ENCODE data around the gene B3GALT6.

DNA sequence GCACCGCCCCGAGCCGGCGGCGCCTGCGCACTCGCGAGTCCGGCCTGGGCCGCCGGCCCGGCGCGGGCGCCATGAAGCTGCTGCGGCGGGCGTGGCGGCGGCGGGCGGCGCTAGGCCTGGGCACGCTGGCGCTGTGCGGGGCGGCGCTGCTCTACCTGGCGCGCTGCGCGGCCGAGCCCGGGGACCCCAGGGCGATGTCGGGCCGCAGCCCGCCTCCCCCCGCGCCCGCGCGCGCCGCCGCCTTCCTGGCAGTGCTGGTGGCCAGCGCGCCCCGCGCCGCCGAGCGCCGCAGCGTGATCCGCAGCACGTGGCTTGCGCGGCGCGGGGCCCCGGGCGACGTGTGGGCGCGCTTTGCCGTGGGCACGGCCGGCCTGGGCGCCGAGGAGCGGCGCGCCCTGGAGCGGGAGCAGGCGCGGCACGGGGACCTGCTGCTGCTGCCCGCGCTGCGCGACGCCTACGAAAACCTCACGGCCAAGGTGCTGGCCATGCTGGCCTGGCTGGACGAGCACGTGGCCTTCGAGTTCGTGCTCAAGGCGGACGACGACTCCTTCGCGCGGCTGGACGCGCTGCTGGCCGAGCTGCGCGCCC is at the start of gene B3GALT6:
- TF ChIP-seq, protein P1, sequence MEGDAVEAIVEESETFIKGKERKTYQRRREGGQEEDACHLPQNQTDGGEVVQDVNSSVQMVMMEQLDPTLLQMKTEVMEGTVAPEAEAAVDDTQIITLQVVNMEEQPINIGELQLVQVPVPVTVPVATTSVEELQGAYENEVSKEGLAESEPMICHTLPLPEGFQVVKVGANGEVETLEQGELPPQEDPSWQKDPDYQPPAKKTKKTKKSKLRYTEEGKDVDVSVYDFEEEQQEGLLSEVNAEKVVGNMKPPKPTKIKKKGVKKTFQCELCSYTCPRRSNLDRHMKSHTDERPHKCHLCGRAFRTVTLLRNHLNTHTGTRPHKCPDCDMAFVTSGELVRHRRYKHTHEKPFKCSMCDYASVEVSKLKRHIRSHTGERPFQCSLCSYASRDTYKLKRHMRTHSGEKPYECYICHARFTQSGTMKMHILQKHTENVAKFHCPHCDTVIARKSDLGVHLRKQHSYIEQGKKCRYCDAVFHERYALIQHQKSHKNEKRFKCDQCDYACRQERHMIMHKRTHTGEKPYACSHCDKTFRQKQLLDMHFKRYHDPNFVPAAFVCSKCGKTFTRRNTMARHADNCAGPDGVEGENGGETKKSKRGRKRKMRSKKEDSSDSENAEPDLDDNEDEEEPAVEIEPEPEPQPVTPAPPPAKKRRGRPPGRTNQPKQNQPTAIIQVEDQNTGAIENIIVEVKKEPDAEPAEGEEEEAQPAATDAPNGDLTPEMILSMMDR (IDR thresholded peaks at IDR 0.05 in 8 of 11, conservative IDR thresholded peaks at IDR 0.05 in 3 of 11), result no peak
- TF ChIP-seq POLR2AphosphoS5 (IDR thresholded peaks at IDR 0.05), result no peak

Data from spleen (tissue), 7 donors.